ENCODE results near the gene CAMTA1.

Gene CAMTA1

GRCh38 chr1:7388141-7388487, 602.9 kb downstream of the CAMTA1 start:
- H3K27ac ChIP-seq = peak overlapping the region in 7 of 21 experiments; percentile 9 to 75 (median 44)
- H3K4me3 ChIP-seq = no peak overlapping the region

- Histone ChIP-seq H3K27ac (peak overlapping the region in 13 of 21 experiments; percentile 6 to 75 (median 41)), H3K4me3 (no peak overlapping the region)
Measured at GRCh38 chr1:7388488-7389185, 603.4 kb downstream of the CAMTA1 start.

GRCh38 chr1:7389201-7389905, 604.1 kb downstream of the CAMTA1 start:
- H3K27ac ChIP-seq = peak overlapping the region in 12 of 21 experiments; percentile 6 to 75 (median 46)
- H3K4me3 ChIP-seq = no peak overlapping the region

GRCh38 chr1:7389906-7390603, 604.8 kb downstream of the CAMTA1 start:
- Histone ChIP-seq H3K27ac (peak overlapping the region in 8 of 21 experiments; percentile 3 to 75 (median 60)), H3K4me3 (no peak overlapping the region)

- peak overlapping the region in 2 of 21 experiments; percentile 3 to 71 for H3K27ac ChIP-seq
- H3K4me3 ChIP-seq = no peak overlapping the region
Measured at GRCh38 chr1:7390604-7391000, 605.3 kb downstream of the CAMTA1 start.

- no peak overlapping the region for H3K4me3 ChIP-seq
- no peak overlapping the region for H3K27ac ChIP-seq
Measured at GRCh38 chr1:7393136-7393535, 607.9 kb downstream of the CAMTA1 start.

- H3K4me3 ChIP-seq = no peak overlapping the region
- no peak overlapping the region for H3K27ac ChIP-seq
Measured at GRCh38 chr1:7395251-7395650, 610.0 kb downstream of the CAMTA1 start.

GRCh38 chr1:7398982-7399381, 613.7 kb downstream of the CAMTA1 start:
- Histone ChIP-seq H3K27ac (no peak overlapping the region), H3K4me3 (no peak overlapping the region)

GRCh38 chr1:7399514-7400125, 614.4 kb downstream of the CAMTA1 start:
- H3K4me3 ChIP-seq = no peak overlapping the region
- H3K27ac ChIP-seq = no peak overlapping the region

GRCh38 chr1:7400566-7400965, 615.3 kb downstream of the CAMTA1 start:
- no peak overlapping the region for H3K27ac ChIP-seq
- no peak overlapping the region for H3K4me3 ChIP-seq

GRCh38 chr1:7401814-7402547, 616.7 kb downstream of the CAMTA1 start:
- Histone ChIP-seq H3K27ac (no peak overlapping the region), H3K4me3 (no peak overlapping the region)

GRCh38 chr1:7402548-7402850, 617.2 kb downstream of the CAMTA1 start:
- Histone ChIP-seq H3K27ac (no peak overlapping the region), H3K4me3 (no peak overlapping the region)

- Histone ChIP-seq H3K4me3 (no peak overlapping the region), H3K27ac (no peak overlapping the region)
Measured at GRCh38 chr1:7403265-7404045, 618.2 kb downstream of the CAMTA1 start.

- no peak overlapping the region for H3K4me3 ChIP-seq
- H3K27ac ChIP-seq = no peak overlapping the region
Measured at GRCh38 chr1:7404046-7404742, 618.9 kb downstream of the CAMTA1 start.

- Histone ChIP-seq H3K4me3 (no peak overlapping the region), H3K27ac (no peak overlapping the region)
Measured at GRCh38 chr1:7405844-7406500, 620.7 kb downstream of the CAMTA1 start.

GRCh38 chr1:7406641-7407543, 621.6 kb downstream of the CAMTA1 start:
- H3K4me3 ChIP-seq = no peak overlapping the region
- H3K27ac ChIP-seq = no peak overlapping the region

GRCh38 chr1:7407544-7407895, 622.3 kb downstream of the CAMTA1 start:
- Histone ChIP-seq H3K4me3 (no peak overlapping the region), H3K27ac (no peak overlapping the region)
